ENCODE measurements around the gene UNC13A.

DNA sequence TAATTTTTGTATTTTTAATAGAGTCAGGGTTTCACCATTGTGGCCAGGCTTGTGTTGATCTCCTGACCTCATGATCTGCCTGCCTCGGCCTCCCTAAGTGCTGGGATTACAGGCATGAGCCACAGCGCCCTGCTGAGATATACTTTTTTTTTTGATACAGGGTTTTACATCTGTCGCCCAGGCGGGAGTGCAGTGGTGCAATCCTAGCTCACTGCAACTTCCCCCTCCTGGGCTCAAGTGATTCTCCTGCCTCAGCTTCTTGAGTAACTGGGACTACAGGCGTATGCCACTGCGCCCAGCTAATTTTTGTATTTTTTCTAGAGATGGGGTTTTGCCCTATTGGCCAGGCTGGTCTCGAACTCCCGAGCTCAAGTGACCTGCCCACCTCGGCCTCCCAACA is 130.7 kb downstream of the UNC13A start:
- TF ChIP-seq POLR2A (IDR thresholded peaks at IDR 0.05) = no peak
- TF ChIP-seq, protein P1, sequence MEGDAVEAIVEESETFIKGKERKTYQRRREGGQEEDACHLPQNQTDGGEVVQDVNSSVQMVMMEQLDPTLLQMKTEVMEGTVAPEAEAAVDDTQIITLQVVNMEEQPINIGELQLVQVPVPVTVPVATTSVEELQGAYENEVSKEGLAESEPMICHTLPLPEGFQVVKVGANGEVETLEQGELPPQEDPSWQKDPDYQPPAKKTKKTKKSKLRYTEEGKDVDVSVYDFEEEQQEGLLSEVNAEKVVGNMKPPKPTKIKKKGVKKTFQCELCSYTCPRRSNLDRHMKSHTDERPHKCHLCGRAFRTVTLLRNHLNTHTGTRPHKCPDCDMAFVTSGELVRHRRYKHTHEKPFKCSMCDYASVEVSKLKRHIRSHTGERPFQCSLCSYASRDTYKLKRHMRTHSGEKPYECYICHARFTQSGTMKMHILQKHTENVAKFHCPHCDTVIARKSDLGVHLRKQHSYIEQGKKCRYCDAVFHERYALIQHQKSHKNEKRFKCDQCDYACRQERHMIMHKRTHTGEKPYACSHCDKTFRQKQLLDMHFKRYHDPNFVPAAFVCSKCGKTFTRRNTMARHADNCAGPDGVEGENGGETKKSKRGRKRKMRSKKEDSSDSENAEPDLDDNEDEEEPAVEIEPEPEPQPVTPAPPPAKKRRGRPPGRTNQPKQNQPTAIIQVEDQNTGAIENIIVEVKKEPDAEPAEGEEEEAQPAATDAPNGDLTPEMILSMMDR (IDR thresholded peaks at IDR 0.05) = no peak
- no peak for TF ChIP-seq POLR2AphosphoS5 (IDR thresholded peaks at IDR 0.05)
- TF ChIP-seq EP300 (IDR thresholded peaks at IDR 0.05) = no peak

All from stomach (tissue), 4 donors.